Stimulated activated CD4-positive, alpha-beta T cell treated with anti-CD3 and anti-CD28 coated beads, Interleukin-4, amount 100 ng/mL, for 48 hours (primary cell): ENCODE measurements around the gene TNRC6C.
A peak's percentile ranks its signal among the peaks of the same experiment; 100 is the strongest.
"Not testable (repeated sequence)": the region's sequence is repeated elsewhere in the genome, so short reads cannot be mapped to it uniquely, and the experiment has no call there.

ENCODE experiments used
- DNase-seq, 2 donors: peaks; one replicate each; pipeline ENCODE4 v3.0.0-alpha.2; 2020; ENCODE audit warnings: low read depth in 2 of 2

The TNRC6C gene

GRCh38 chr17:78137392-78138203, 179.1 kb downstream of the TNRC6C start:
- no peak for DNase-seq

GRCh38 chr17:78138204-78139060, 179.9 kb downstream of the TNRC6C start:
- DNase-seq: no peak

- not testable (repeated sequence) for DNase-seq
Observed at GRCh38 chr17:78139861-78140168, 181.3 kb downstream of the TNRC6C start.

- DNase-seq: peak; percentile 92 to 98
Observed at GRCh38 chr17:78140169-78141051, 181.9 kb downstream of the TNRC6C start.

GRCh38 chr17:78141437-78142118, 183.1 kb downstream of the TNRC6C start:
- no peak for DNase-seq

- DNase-seq: no peak
Observed at GRCh38 chr17:78142119-78142861, 183.8 kb downstream of the TNRC6C start.

GRCh38 chr17:78143214-78144146, 185.0 kb downstream of the TNRC6C start:
- DNase-seq: no peak

GRCh38 chr17:78144147-78144719, 185.7 kb downstream of the TNRC6C start:
- DNase-seq: no peak

GRCh38 chr17:78144736-78145641, 186.5 kb downstream of the TNRC6C start:
- DNase-seq: no peak

GRCh38 chr17:78146471-78146869, 188.0 kb downstream of the TNRC6C start:
- no peak for DNase-seq

- no peak for DNase-seq
Observed at GRCh38 chr17:78146881-78147280, 188.4 kb downstream of the TNRC6C start.

- no peak for DNase-seq
Observed at GRCh38 chr17:78147315-78147998, 189.0 kb downstream of the TNRC6C start.

- no peak for DNase-seq
Observed at GRCh38 chr17:78148286-78149016, 189.9 kb downstream of the TNRC6C start.

GRCh38 chr17:78151514-78152008, 193.1 kb downstream of the TNRC6C start:
- DNase-seq: no peak

GRCh38 chr17:78154903-78155811, 196.7 kb downstream of the TNRC6C start:
- no peak for DNase-seq
